GM12878 (cell line): ENCODE results near the gene NUDT3. TPM values are rescaled to one million over a fixed set of nuclear protein-coding genes. Genes with fewer than 3 reads are reported as not detected.

Experiments used
- ATAC-seq: fragments of 200-7000 bp; cut with Tn5 transposase; 3 replicates; pipeline ENCODE4 v1.9.1; 2020; ENCODE audit warnings: mild to moderate bottlenecking, moderate library complexity
- BruUV-seq: library from RNA; stranded (reverse); fragments of 400-500 nt; replicated peaks from 2 replicates; lab custom pipeline; 2021; lab: Mats Ljungman, UMichigan
- CTCF ChIA-PET: fragments of 300-600 bp; sonication (Branson Sonifier 250); formaldehyde crosslinking; extraction: SDS; loops from one replicate; lab custom pipeline; 2021; ENCODE audit warnings: inconsistent platforms; lab: Yijun Ruan, JAX
- POLR2A ChIA-PET: fragments of 350-600 bp; formaldehyde crosslinking; extraction: SDS; loops from one replicate; lab custom pipeline; 2021; ENCODE audit warnings: inconsistent platforms; lab: Charles Lee
- RAD21 ChIA-PET: fragments of 300-600 bp; sonication (Branson Sonifier 250); formaldehyde crosslinking; loops from one replicate; lab custom pipeline; 2023; ENCODE audit warnings: antibody characterized with exemption; ENCODE audit not compliant: unreplicated experiment; lab: Charles Lee
- SMC1A ChIA-PET: fragments of 300-600 bp; sonication (Branson Sonifier 250); formaldehyde crosslinking; loops from one replicate; lab custom pipeline; 2023; ENCODE audit not compliant: unreplicated experiment, uncharacterized antibody; lab: Charles Lee
- DNase-seq: peaks from one replicate; pipeline ENCODE4 v3.0.0-alpha.2; 2011; ENCODE audit warnings: low read depth, low spot score
- FAIRE-seq: peaks from 3 replicates; lab custom pipeline; 2011; peaks lifted over from hg19 to GRCh38; lab: Jason Lieb, UNC
- H2AFZ ChIP-seq: 2 replicates; pipeline ENCODE4 v1.6.0; 2011; ENCODE audit warnings: low read depth, low read length, control low read depth; ENCODE audit not compliant: control insufficient read depth
- H3K27ac ChIP-seq: 2 replicates; pipeline ENCODE4 v1.5.1; 2011; ENCODE audit warnings: control low read depth; ENCODE audit not compliant: control insufficient read depth, insufficient read depth
- H3K27me3 ChIP-seq, 2 experiments: replicated peaks in 1 of 2; 2 replicates each; pipeline versions ENCODE4 v1.6.0 to v1.6.1; 2011; ENCODE audit warnings: low read length in 1 of 2; ENCODE audit not compliant: control insufficient read depth in 2 of 2, insufficient read depth in 2 of 2
- H3K36me3 ChIP-seq, 2 experiments: 2 replicates each; pipeline ENCODE4 v1.5.1; 2011; ENCODE audit warnings: low read length in 1 of 2; ENCODE audit not compliant: control insufficient read depth in 2 of 2, insufficient read depth in 2 of 2
- H3K4me1 ChIP-seq: 2 replicates; pipeline ENCODE4 v1.6.1; 2011; ENCODE audit warnings: mild to moderate bottlenecking, low read length, moderate library complexity, mixed read lengths; ENCODE audit not compliant: control insufficient read depth, insufficient read depth
- H3K4me2 ChIP-seq: 2 replicates; pipeline ENCODE4 v1.6.0; 2011; ENCODE audit warnings: control low read depth; ENCODE audit not compliant: control insufficient read depth, insufficient read depth
- H3K4me3 ChIP-seq: fragments of 200-600 bp; sonication (generic); 2 replicates; pipeline ENCODE4 v1.5.1; 2016
- H3K79me2 ChIP-seq: 2 replicates; pipeline ENCODE4 v1.6.0; 2011; ENCODE audit warnings: low read length; ENCODE audit not compliant: control insufficient read depth, insufficient read depth
- H3K9ac ChIP-seq: 2 replicates; pipeline ENCODE4 v1.8.0; 2011; ENCODE audit warnings: low read length, control low read depth, mixed read lengths; ENCODE audit not compliant: control insufficient read depth, insufficient read depth
- H3K9me3 ChIP-seq: replicated peaks from 3 replicates; pipeline ENCODE4 v1.5.1; 2011; ENCODE audit warnings: mild to moderate bottlenecking, low read length; ENCODE audit not compliant: control insufficient read depth, insufficient read depth
- H4K20me1 ChIP-seq: 2 replicates; pipeline ENCODE4 v1.6.0; 2011; ENCODE audit not compliant: control insufficient read depth, insufficient read depth
- ATF3 ChIP-seq: IDR thresholded peaks from 2 replicates; pipeline ENCODE4 v1.6.1; 2011; ENCODE audit warnings: low read depth, mild to moderate bottlenecking, low read length, moderate library complexity, borderline replicate concordance; ENCODE audit errors: extremely low read depth
- BCLAF1 ChIP-seq: fragments of 450-650 bp; IDR thresholded peaks from 2 replicates; pipeline ENCODE4 v1.6.1; 2017; ENCODE audit warnings: antibody characterized with exemption, mild to moderate bottlenecking, moderate library complexity
- BRCA1 ChIP-seq: IDR thresholded peaks from 2 replicates; pipeline ENCODE4 v1.6.1; 2011; ENCODE audit warnings: low read depth, low read length, improper control_type of control experiment
- LARP7 ChIP-seq: fragments of 450-650 bp; IDR thresholded peaks from 2 replicates; pipeline ENCODE4 v1.6.1; 2017; ENCODE audit warnings: mild to moderate bottlenecking
- NFYA ChIP-seq: IDR thresholded peaks from 2 replicates; pipeline ENCODE4 v1.6.1; 2011; ENCODE audit warnings: low read depth, mild to moderate bottlenecking, low read length, improper control_type of control experiment, borderline replicate concordance
- NFYB ChIP-seq: IDR thresholded peaks from 2 replicates; pipeline ENCODE4 v1.6.1; 2011; ENCODE audit warnings: low read depth, mild to moderate bottlenecking, low read length, improper control_type of control experiment, moderate library complexity; ENCODE audit not compliant: insufficient read depth
- SUPT20H ChIP-seq: IDR thresholded peaks from 2 replicates; pipeline ENCODE4 v1.6.1; 2011; ENCODE audit warnings: low read depth, mild to moderate bottlenecking, low read length, moderate library complexity, borderline replicate concordance; ENCODE audit not compliant: control insufficient read depth
- ZZZ3 ChIP-seq: IDR thresholded peaks from 2 replicates; pipeline ENCODE4 v1.6.1; 2011; ENCODE audit warnings: low read depth; ENCODE audit not compliant: control insufficient read depth, insufficient read length
- WGBS: methylation state at CpG from one replicate; pipeline ENCODE4 v1.1.6; 2016; ENCODE audit warnings: low lambda C conversion rate; ENCODE audit not compliant: insufficient replicate concordance, insufficient coverage; ENCODE audit errors: missing lambda C conversion rate; 5-methylcytosine and 5-hydroxymethylcytosine counted together
- in situ Hi-C: fragments of 300-500 bp; cut with MboI; formaldehyde crosslinking; loops from 9 replicates; pipeline ENCODE4 v1.14.3; 2018; ENCODE audit warnings: mixed read lengths
- intact Hi-C: fragments of 100-400 bp; cut with micrococcal nuclease; formaldehyde crosslinking; loops from one replicate; pipeline ENCODE4 v1.14.2; 2022; ENCODE audit not compliant: unreplicated experiment
- polyA plus RNA-seq, 11 experiments: library from polyadenylated mRNA; depleted of rRNA in 4 of 11; unstranded in 6 of 11; stranded (reverse) in 5 of 11; fragments of >200 nt; fragmentation: Nextera tagmentation in 4 of 11; fragmentation: Illumina TruSeq in 1 of 11; extraction: Ambion mirVana in 4 of 11; extraction: Trizol in 1 of 11; gene quantifications; 1 replicate in 1 of 11; 2 replicates in 10 of 11; pipeline versions ENCODE4 v1.2.1 to v1.2.3, GENCODE V29; 2011 to 2016; ENCODE audit warnings: inconsistent platforms in 2 of 11, missing spikeins in 2 of 11, low read depth in 1 of 11
- total RNA-seq, 4 experiments: library from RNA; depleted of rRNA in 3 of 4; stranded (reverse); fragments of >200 nt in 3 of 4; fragmentation: Illumina TruSeq in 1 of 4; extraction: Trizol in 1 of 4; gene quantifications; 2 replicates each; pipeline versions ENCODE4 v1.2.1 to v1.2.3, GENCODE V29; 2013 to 2021
- TF ChIP-seq, protein P1 (sequence below): fragments of 450-650 bp; IDR thresholded peaks from 2 replicates; pipeline ENCODE4 v1.6.1; 2017; ENCODE audit warnings: low read depth, mild to moderate bottlenecking, moderate library complexity

The NUDT3 gene
- total and polyA plus RNA-seq, 10 of the 15 experiments (the other 5 are each of a cell fraction or from before 2014, with no cell fraction given): 2.4 to 32.3 (median 25.5) TPM

DNA sequence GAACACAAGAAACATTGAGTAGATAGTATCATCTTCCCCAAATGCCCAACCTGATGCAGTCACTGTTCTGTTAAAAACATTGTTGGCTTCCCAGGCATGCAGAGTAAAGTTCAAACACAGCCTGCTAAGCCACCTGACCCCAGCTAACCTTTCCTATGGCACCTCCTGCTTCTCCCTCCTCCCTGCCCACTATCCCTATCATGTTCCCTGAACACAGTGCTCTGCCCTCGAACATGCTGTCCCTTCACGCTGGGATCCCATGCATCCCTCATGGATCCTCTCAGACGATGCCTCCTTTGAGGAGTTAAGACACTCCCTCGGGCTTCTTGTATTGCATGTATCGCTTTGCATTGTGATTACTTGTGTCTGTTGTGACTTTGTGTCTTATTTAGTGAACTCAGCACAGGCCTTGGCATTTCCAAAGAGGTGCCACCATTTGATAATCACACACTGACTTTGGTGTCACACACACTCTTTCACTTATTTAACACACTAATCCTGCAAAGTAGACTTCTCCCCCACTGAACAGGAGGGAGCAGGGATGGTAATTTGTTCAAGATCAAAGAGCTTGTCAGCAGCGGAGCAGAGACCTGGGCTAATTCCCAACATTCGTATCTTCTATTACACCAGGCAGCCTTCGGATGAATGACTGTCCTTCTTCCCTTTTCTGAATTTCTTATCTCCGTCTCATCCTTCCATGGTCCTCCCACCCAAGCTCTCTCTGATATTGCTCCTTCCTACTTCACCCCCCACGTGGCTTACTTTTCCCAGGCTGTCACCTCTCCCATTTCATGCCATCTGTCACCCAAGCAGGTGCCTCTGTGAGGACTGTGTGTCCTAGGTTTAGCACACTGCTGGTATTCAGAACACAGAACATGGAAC lies 115.3 kb downstream of the NUDT3 start (continued):
- TF ChIP-seq NFYA: no peak
- no peak for TF ChIP-seq NFYB
- no peak for TF ChIP-seq BCLAF1
- no peak for TF ChIP-seq BRCA1
- no peak for TF ChIP-seq LARP7
- no peak for TF ChIP-seq ZZZ3
- no peak for TF ChIP-seq SUPT20H
- TF ChIP-seq, all 136 proteins: peak for 0

GRCh38 chr6:34276191-34276590 lies 116.3 kb downstream of the NUDT3 start:
- in situ Hi-C loops: no loop called here
- FAIRE-seq (no peak), ATAC-seq (no peak), DNase-seq (no peak)
- Histone ChIP-seq H3K27ac (no peak overlapping the region), H4K20me1 (no peaks in the 10 kb centered on the region), H3K36me3 (peaks cover 0 to 5% of the 10 kb centered on the region in 2 experiments; a peak in 3 of 4 replicates), H3K4me2 (no peak overlapping the region), H3K9ac (no peak overlapping the region), H2AFZ (no peak overlapping the region), H3K79me2 (no peaks in the 10 kb centered on the region), H3K4me3 (no peak overlapping the region), H3K4me1 (peaks cover 13% of the 10 kb centered on the region), H3K27me3 (no peaks in the 10 kb centered on the region), H3K9me3 (no peaks in the 10 kb centered on the region)
- no TSS peak for BruUV-seq
- TF ChIP-seq ATF3: no peak
- TF ChIP-seq, protein P1, sequence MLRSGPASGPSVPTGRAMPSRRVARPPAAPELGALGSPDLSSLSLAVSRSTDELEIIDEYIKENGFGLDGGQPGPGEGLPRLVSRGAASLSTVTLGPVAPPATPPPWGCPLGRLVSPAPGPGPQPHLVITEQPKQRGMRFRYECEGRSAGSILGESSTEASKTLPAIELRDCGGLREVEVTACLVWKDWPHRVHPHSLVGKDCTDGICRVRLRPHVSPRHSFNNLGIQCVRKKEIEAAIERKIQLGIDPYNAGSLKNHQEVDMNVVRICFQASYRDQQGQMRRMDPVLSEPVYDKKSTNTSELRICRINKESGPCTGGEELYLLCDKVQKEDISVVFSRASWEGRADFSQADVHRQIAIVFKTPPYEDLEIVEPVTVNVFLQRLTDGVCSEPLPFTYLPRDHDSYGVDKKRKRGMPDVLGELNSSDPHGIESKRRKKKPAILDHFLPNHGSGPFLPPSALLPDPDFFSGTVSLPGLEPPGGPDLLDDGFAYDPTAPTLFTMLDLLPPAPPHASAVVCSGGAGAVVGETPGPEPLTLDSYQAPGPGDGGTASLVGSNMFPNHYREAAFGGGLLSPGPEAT: no peak
- 92% methylated on average over 5 of the region's 5 CpGs for WGBS
- ChIA-PET RAD21 (interaction anchor here (0.7 kb wide), 3 partner anchors 22 to 531 kb away, joined by 3 to 5 read pairs (median 3); no protein-coding TSS in a partner anchor), POLR2A (interaction anchor here (0.7 kb wide), 3 partner anchors 15 to 1685 kb away, joined by 3 to 4 read pairs (median 4); no protein-coding TSS in a partner anchor), SMC1A (interaction anchor here (1.0 kb wide), 1 partner anchor 25 kb away, joined by 5 read pairs; no protein-coding TSS in a partner anchor), CTCF (interaction anchor here (0.7 kb wide), 1 partner anchor 763 kb away, joined by 4 read pairs; no protein-coding TSS in a partner anchor)
- intact Hi-C loops: no loop called here
